Right lobe of liver (tissue), 4 donors: ENCODE results near the gene CLSTN2.

Experiments used
- POLR2A ChIP-seq: fragments of 450-650 bp; IDR thresholded peaks from one replicate; pipeline ENCODE4 v1.6.1; 2017; ENCODE audit warnings: antibody characterized with exemption, mild to moderate bottlenecking
- TF ChIP-seq, protein P1 (sequence below), 4 donors: fragments of 200-600 bp in 3 of 4; fragments of 450-650 bp in 1 of 4; IDR thresholded peaks; one replicate each; pipeline versions ENCODE4 v1.5.1 to v1.8.0; 2016 to 2022; ENCODE audit warnings: antibody characterized with exemption in 4 of 4, mild to moderate bottlenecking in 2 of 4
- donor health status: DM: no; HTN: no; CAD: no.
- donor health status: DM: no; HTN: no; CAD: no.
- donor health status: DM: no; HTN: yes; CAD: no.

DNA sequence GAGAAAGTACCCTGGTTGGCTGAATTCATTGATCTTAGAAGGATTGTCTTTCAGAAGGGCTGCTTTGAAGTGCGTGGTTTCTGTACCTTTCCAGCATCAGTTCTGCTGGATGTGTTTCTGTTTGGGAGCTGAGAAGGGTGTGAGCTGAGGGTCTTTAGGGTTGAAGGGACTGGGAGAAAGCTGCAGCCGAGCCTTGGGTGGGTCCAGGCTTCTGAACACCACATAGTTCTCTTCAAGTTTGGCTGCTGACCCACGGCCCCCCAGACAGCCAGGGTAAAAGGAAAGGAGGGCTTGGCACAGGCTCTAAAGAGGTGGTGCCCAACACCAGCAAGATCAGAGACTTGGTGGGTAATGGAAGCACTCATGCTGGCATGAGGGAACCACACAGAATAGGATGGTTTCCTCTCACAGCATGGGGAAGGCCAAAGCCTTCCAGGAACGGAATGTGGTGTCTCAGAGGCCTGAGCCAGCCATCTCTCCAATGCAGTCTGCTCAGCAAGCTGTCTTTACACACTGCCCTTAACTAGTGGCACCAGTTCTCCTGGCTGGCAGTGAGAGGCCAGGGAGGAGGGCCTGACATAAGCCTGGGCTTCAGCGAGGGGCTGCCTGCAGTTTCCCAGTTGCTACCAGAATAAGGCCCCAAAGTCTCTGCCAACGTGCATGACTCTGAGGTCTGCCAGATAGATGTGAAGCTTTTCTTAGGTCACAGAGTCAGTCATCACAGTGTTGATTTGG is 503.9 kb downstream of the CLSTN2 start:
- TF ChIP-seq, protein P1, sequence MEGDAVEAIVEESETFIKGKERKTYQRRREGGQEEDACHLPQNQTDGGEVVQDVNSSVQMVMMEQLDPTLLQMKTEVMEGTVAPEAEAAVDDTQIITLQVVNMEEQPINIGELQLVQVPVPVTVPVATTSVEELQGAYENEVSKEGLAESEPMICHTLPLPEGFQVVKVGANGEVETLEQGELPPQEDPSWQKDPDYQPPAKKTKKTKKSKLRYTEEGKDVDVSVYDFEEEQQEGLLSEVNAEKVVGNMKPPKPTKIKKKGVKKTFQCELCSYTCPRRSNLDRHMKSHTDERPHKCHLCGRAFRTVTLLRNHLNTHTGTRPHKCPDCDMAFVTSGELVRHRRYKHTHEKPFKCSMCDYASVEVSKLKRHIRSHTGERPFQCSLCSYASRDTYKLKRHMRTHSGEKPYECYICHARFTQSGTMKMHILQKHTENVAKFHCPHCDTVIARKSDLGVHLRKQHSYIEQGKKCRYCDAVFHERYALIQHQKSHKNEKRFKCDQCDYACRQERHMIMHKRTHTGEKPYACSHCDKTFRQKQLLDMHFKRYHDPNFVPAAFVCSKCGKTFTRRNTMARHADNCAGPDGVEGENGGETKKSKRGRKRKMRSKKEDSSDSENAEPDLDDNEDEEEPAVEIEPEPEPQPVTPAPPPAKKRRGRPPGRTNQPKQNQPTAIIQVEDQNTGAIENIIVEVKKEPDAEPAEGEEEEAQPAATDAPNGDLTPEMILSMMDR (IDR thresholded peaks at IDR 0.05) = no peak
- TF ChIP-seq POLR2A = no peak
